Stimulated activated CD8-positive, alpha-beta memory T cell treated with anti-CD3 and anti-CD28 coated beads, Interleukin-4, amount 100 ng/mL, for 48 hours (primary cell): ENCODE results near the gene MAPK10.
A peak's percentile ranks its signal among the peaks of the same experiment; 100 is the strongest.

ENCODE experiments used
- DNase-seq: peaks from one replicate; pipeline ENCODE4 v3.0.0-alpha.2; 2020

MAPK10 gene

GRCh38 chr4:86359944-86360478 is at the start of gene MAPK10:
MAPK10 (minus strand) TSS chr4:86360053.
- peak; percentile 32 for DNase-seq

- DNase-seq, result no peak
Measured at GRCh38 chr4:86403575-86403974, 43.7 kb upstream of the MAPK10 start.

- DNase-seq, result no peak
Measured at GRCh38 chr4:86401826-86402225, 42.0 kb upstream of the MAPK10 start.

- no peak for DNase-seq
Measured at GRCh38 chr4:86400216-86400615, 40.4 kb upstream of the MAPK10 start.

GRCh38 chr4:86398187-86398586 is 38.3 kb upstream of the MAPK10 start:
- DNase-seq, result no peak

- no peak for DNase-seq
Measured at GRCh38 chr4:86393749-86394148, 33.9 kb upstream of the MAPK10 start.

GRCh38 chr4:86389664-86390063 is 29.8 kb upstream of the MAPK10 start:
- no peak for DNase-seq

GRCh38 chr4:86388252-86388651 is 28.4 kb upstream of the MAPK10 start:
- DNase-seq, result no peak

- no peak for DNase-seq
Measured at GRCh38 chr4:86386817-86387415, 27.1 kb upstream of the MAPK10 start.

GRCh38 chr4:86386201-86386600 is 26.3 kb upstream of the MAPK10 start:
- DNase-seq, result no peak

GRCh38 chr4:86381431-86381830 is 21.6 kb upstream of the MAPK10 start:
- DNase-seq, result no peak

- DNase-seq, result no peak
Measured at GRCh38 chr4:86380181-86380724, 20.4 kb upstream of the MAPK10 start.

GRCh38 chr4:86376850-86377249 is 17.0 kb upstream of the MAPK10 start:
- DNase-seq, result no peak

- DNase-seq, result no peak
Measured at GRCh38 chr4:86368433-86368832, 8.6 kb upstream of the MAPK10 start.

- DNase-seq, result no peak
Measured at GRCh38 chr4:86367577-86367976, 7.7 kb upstream of the MAPK10 start.

- no peak for DNase-seq
Measured at GRCh38 chr4:86366920-86367319, 7.1 kb upstream of the MAPK10 start.

- DNase-seq, result no peak
Measured at GRCh38 chr4:86362510-86362909, 2.7 kb upstream of the MAPK10 start.

GRCh38 chr4:86358257-86358656 is 1.6 kb downstream of the MAPK10 start:
- DNase-seq, result no peak

- DNase-seq, result no peak
Measured at GRCh38 chr4:86357608-86358007, 2.2 kb downstream of the MAPK10 start.

GRCh38 chr4:86356425-86357210 is 3.2 kb downstream of the MAPK10 start:
- no peak for DNase-seq

- no peak for DNase-seq
Measured at GRCh38 chr4:86354390-86354789, 5.5 kb downstream of the MAPK10 start.

GRCh38 chr4:86346320-86346719 is 13.5 kb downstream of the MAPK10 start:
- no peak for DNase-seq

- no peak for DNase-seq
Measured at GRCh38 chr4:86344127-86344526, 15.7 kb downstream of the MAPK10 start.

- no peak for DNase-seq
Measured at GRCh38 chr4:86338989-86339388, 20.9 kb downstream of the MAPK10 start.
